Neural cell (in vitro differentiated cells): ENCODE measurements around the gene SLK. TPM values are rescaled to one million over a fixed set of nuclear protein-coding genes. Genes with fewer than 3 reads are reported as not detected.

Experiments
- H2AFZ ChIP-seq: fragments of 200-600, 300-800 bp; sonication (generic), shearing (Covaris generic); 2 replicates; pipeline ENCODE4 v1.6.0; 2014; ENCODE audit warnings: low read depth, mild to moderate bottlenecking, antibody characterized with exemption, low read length, moderate library complexity
- H3F3A ChIP-seq: fragments of 200-600 bp; shearing (Covaris generic); 2 replicates; pipeline ENCODE4 v1.6.1; 2016; ENCODE audit warnings: mild to moderate bottlenecking, moderate library complexity, mixed read lengths, antibody characterized with exemption, low read length; ENCODE audit not compliant: insufficient read depth, poor library complexity, severe bottlenecking
- H3K27ac ChIP-seq: fragments of 200-600, 300-800 bp; sonication (generic), shearing (Covaris generic); 2 replicates; pipeline ENCODE4 v1.5.1; 2014; ENCODE audit warnings: mild to moderate bottlenecking, low read length, moderate library complexity
- H3K27me3 ChIP-seq: fragments of 300-800, 200-600 bp; sonication (generic), shearing (Covaris generic); 2 replicates; pipeline ENCODE4 v1.6.0; 2014; ENCODE audit warnings: mild to moderate bottlenecking, low read depth, low read length, moderate library complexity; ENCODE audit not compliant: insufficient read depth
- H3K36me3 ChIP-seq: fragments of 300-800, 200-600 bp; sonication (generic), shearing (Covaris generic); 2 replicates; pipeline ENCODE4 v1.5.1; 2014; ENCODE audit warnings: mild to moderate bottlenecking, antibody characterized with exemption, low read length, moderate library complexity; ENCODE audit not compliant: insufficient read depth
- H3K4me2 ChIP-seq: fragments of 300-800, 200-600 bp; sonication (generic), shearing (Covaris generic); 2 replicates; pipeline ENCODE4 v1.6.0; 2014; ENCODE audit warnings: mild to moderate bottlenecking, low read length
- H3K4me3 ChIP-seq: fragments of 300-800, 200-600 bp; sonication (generic), shearing (Covaris generic); 2 replicates; pipeline ENCODE4 v1.5.1; 2014; ENCODE audit warnings: mild to moderate bottlenecking, low read length, moderate library complexity
- H3K79me2 ChIP-seq: fragments of 200-600 bp; shearing (Covaris generic); replicated peaks from 2 replicates; pipeline ENCODE4 v1.6.0; 2014; ENCODE audit warnings: mild to moderate bottlenecking, low read length, moderate library complexity; ENCODE audit not compliant: insufficient read depth
- H3K9ac ChIP-seq: fragments of 300-800, 200-600 bp; sonication (generic), shearing (Covaris generic); 2 replicates; pipeline ENCODE4 v1.6.1; 2016; ENCODE audit warnings: mild to moderate bottlenecking, low read length, mixed read lengths
- H3K9me2 ChIP-seq: fragments of 200-600 bp; shearing (Covaris generic); 2 replicates; pipeline ENCODE4 v1.6.1; 2016; ENCODE audit warnings: mild to moderate bottlenecking, low read length, mixed read lengths; ENCODE audit not compliant: insufficient read depth
- H3K9me3 ChIP-seq: fragments of 200-600, 300-800 bp; sonication (generic), shearing (Covaris generic); 2 replicates; pipeline ENCODE4 v1.6.1; 2016; ENCODE audit warnings: mild to moderate bottlenecking, mixed run types, low read length, moderate library complexity, mixed read lengths
- H4K20me1 ChIP-seq: fragments of 200-600 bp; shearing (Covaris generic); 2 replicates; pipeline ENCODE4 v1.6.1; 2016; ENCODE audit warnings: mild to moderate bottlenecking, mixed run types; ENCODE audit not compliant: insufficient read depth
- EP300 ChIP-seq: fragments of 450-650 bp; conservative IDR thresholded peaks from 2 replicates; pipeline ENCODE4 v1.6.1; 2014; ENCODE audit warnings: antibody characterized with exemption, mild to moderate bottlenecking, moderate library complexity; ENCODE audit not compliant: poor library complexity, severe bottlenecking
- EZH2 ChIP-seq: fragments of 200-600, 300-800 bp; shearing (Covaris generic), sonication (generic); IDR thresholded peaks from 2 replicates; pipeline ENCODE4 v1.6.1; 2014; ENCODE audit warnings: antibody characterized with exemption, low read length, borderline replicate concordance, mild to moderate bottlenecking; ENCODE audit not compliant: insufficient read depth, poor library complexity, severe bottlenecking
- MXI1 ChIP-seq: fragments of 450-650 bp; conservative IDR thresholded peaks from 2 replicates; pipeline ENCODE4 v1.6.1; 2014; ENCODE audit warnings: antibody characterized with exemption, mild to moderate bottlenecking; ENCODE audit not compliant: poor library complexity, severe bottlenecking
- POLR2AphosphoS5 ChIP-seq: IDR thresholded peaks from 2 replicates; pipeline ENCODE4 v1.6.1; 2012
- RAD21 ChIP-seq: fragments of 450-650 bp; conservative IDR thresholded peaks from 2 replicates; pipeline ENCODE4 v1.6.1; 2014; ENCODE audit warnings: antibody characterized with exemption, mild to moderate bottlenecking, moderate library complexity
- SMC3 ChIP-seq: fragments of 450-650 bp; conservative IDR thresholded peaks from 2 replicates; pipeline ENCODE4 v1.6.1; 2014; ENCODE audit warnings: antibody characterized with exemption, mild to moderate bottlenecking, moderate library complexity; ENCODE audit not compliant: poor library complexity
- TAF1 ChIP-seq: IDR thresholded peaks from 2 replicates; pipeline ENCODE4 v1.6.1; 2012; ENCODE audit warnings: low read depth
- polyA plus RNA-seq: library from polyadenylated mRNA; depleted of rRNA; stranded (reverse); fragments of >200 nt; gene quantifications from 2 replicates; pipeline ENCODE4 v1.2.3, GENCODE V29; 2014
- TF ChIP-seq, protein P1 (sequence below): fragments of 450-650 bp; IDR thresholded peaks from 2 replicates; pipeline ENCODE4 v1.5.1; 2014; ENCODE audit warnings: antibody characterized with exemption, mild to moderate bottlenecking, moderate library complexity; ENCODE audit not compliant: poor library complexity, severe bottlenecking

SLK gene
- polyA plus RNA-seq, 1 donor from 2014 or later: 23.7 TPM

DNA sequence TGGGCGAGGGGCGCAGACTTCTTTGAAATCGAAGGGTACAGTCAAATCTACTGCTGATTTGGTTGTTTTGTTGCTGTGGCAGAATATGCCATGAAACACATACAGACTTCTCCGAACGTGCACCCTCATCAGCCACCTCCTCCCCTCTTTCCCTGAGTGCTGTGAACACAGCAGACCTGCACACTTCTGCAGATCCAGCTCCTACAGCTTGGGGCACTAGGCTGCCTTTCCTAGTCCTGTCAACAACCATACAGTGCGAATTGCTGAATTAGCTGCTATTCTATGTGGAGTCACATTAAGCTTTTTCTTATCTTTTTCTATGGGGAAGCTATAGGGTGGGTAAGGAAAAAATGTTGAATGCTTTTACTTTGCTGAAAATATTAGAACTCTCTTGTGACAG is 61.2 kb downstream of the SLK start:
- Histone ChIP-seq H3F3A (no peaks in the 10 kb centered on the region), H3K79me2 (no peaks in the 10 kb centered on the region), H4K20me1 (no peaks in the 10 kb centered on the region), H3K27me3 (no peaks in the 10 kb centered on the region), H3K9me2 (no peaks in the 10 kb centered on the region), H2AFZ (no peak overlapping the region), H3K9ac (no peak overlapping the region), H3K36me3 (no peaks in the 10 kb centered on the region), H3K27ac (no peak overlapping the region), H3K9me3 (no peaks in the 10 kb centered on the region), H3K4me2 (no peak overlapping the region), H3K4me3 (no peak overlapping the region)
- TF ChIP-seq SMC3 (peak; percentile 52), RAD21 (peak; percentile 58), MXI1 (no peak)
- TF ChIP-seq, protein P1, sequence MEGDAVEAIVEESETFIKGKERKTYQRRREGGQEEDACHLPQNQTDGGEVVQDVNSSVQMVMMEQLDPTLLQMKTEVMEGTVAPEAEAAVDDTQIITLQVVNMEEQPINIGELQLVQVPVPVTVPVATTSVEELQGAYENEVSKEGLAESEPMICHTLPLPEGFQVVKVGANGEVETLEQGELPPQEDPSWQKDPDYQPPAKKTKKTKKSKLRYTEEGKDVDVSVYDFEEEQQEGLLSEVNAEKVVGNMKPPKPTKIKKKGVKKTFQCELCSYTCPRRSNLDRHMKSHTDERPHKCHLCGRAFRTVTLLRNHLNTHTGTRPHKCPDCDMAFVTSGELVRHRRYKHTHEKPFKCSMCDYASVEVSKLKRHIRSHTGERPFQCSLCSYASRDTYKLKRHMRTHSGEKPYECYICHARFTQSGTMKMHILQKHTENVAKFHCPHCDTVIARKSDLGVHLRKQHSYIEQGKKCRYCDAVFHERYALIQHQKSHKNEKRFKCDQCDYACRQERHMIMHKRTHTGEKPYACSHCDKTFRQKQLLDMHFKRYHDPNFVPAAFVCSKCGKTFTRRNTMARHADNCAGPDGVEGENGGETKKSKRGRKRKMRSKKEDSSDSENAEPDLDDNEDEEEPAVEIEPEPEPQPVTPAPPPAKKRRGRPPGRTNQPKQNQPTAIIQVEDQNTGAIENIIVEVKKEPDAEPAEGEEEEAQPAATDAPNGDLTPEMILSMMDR: peak; percentile 68

DNA sequence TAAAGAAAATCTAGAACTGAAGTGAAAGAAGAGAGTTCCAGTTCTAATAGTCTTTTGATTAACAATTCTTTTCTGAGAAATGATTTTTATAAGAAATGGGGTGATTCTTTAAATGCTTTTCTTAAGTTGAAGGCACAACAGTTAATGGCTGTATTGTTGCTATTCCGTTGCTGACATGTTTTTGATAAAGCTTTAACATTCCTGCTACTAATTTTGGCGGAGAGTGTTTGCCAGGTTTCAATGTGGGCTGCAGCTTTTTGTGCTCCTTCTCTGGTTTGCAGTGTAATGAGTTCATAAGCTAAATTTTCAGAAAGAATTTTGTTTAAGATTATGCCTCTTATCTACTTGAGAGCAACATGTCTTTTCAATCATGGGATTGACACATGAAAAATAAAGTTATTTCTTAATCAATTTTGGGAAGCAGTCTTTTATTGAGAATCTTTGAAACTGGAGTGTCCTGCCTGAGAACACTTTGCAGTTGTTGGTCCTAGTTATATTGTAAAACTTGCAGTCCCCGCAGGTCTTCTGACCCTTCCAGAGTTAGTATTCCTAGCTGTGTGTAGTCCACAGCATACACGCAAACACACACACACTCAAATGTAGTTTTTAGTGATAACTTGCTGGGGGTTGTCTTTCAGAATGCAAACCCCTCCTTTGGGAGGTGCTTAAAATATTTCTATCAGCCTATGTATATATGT is 62.0 kb downstream of the SLK start:
- no peak overlapping the region for H3K9ac ChIP-seq
- H3F3A ChIP-seq: no peaks in the 10 kb centered on the region
- H4K20me1 ChIP-seq: no peaks in the 10 kb centered on the region
- no peaks in the 10 kb centered on the region for H3K9me2 ChIP-seq
- H3K79me2 ChIP-seq: no peaks in the 10 kb centered on the region
- H3K4me3 ChIP-seq: no peak overlapping the region
- H3K9me3 ChIP-seq: no peaks in the 10 kb centered on the region
- H2AFZ ChIP-seq: no peak overlapping the region
- no peak overlapping the region for H3K27ac ChIP-seq
- no peak overlapping the region for H3K4me2 ChIP-seq
- no peak for TF ChIP-seq SMC3
- TF ChIP-seq TAF1: no peak
- TF ChIP-seq, protein P1: no peak
- TF ChIP-seq POLR2AphosphoS5: no peak
- TF ChIP-seq EP300: no peak
- no peak for TF ChIP-seq MXI1
- H3K36me3 ChIP-seq: no peaks in the 10 kb centered on the region
- H3K27me3 ChIP-seq: no peaks in the 10 kb centered on the region

GRCh38 chr10:104029521-104029860 is 62.6 kb downstream of the SLK start:
- H3K9ac ChIP-seq: no peak overlapping the region
- no peaks in the 10 kb centered on the region for H3K27me3 ChIP-seq
- no peaks in the 10 kb centered on the region for H3K9me2 ChIP-seq
- no peaks in the 10 kb centered on the region for H3K36me3 ChIP-seq
- H2AFZ ChIP-seq: no peak overlapping the region
- H3K9me3 ChIP-seq: no peaks in the 10 kb centered on the region
- no peaks in the 10 kb centered on the region for H4K20me1 ChIP-seq
- no peak for TF ChIP-seq EZH2
- no peak overlapping the region for H3K4me2 ChIP-seq
- H3K27ac ChIP-seq: no peak overlapping the region
- no peak overlapping the region for H3K4me3 ChIP-seq
- no peaks in the 10 kb centered on the region for H3F3A ChIP-seq
- no peaks in the 10 kb centered on the region for H3K79me2 ChIP-seq
